SH-SY5Y (cell line): ENCODE measurements around the gene AP4E1.

Source experiments
- GATA2 ChIP-seq: IDR thresholded peaks from 2 replicates; pipeline ENCODE4 v1.6.1; 2011; ENCODE audit warnings: mild to moderate bottlenecking, low read depth, low read length
- GATA3 ChIP-seq: IDR thresholded peaks from 2 replicates; pipeline ENCODE4 v1.6.1; 2011; ENCODE audit warnings: low read depth, mild to moderate bottlenecking, low read length, moderate library complexity

DNA sequence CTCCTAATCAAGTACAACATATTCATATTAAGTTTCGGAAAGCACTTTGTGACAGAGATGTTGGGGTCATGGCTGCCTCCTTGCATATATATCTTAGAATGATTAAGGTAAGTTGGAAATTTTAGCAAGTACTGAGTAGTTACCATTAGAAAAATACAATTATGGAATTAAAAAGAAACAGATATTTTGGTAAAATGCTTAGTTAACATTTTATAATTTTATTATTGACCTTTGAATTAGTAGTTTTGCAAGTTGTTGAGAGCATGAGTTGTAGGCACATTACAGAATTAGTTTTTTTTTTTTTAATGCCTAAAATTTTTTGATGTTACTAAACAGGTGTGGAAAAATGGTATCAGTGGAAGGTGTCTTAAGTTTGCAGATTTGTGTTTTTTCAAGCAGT is 20.6 kb downstream of the AP4E1 start:
- no peak for TF ChIP-seq GATA3
- TF ChIP-seq GATA2 = no peak
